HG03558 (cell line): Measurements from ENCODE around the gene LRP1B.
"Not testable (repeated sequence)": the region's sequence is repeated elsewhere in the genome, so short reads cannot be mapped to it uniquely, and the experiment has no call there.

Source experiments
- ATAC-seq: cut with Tn5 transposase; IDR thresholded peaks from one replicate; pipeline ENCODE4 v1.9.1; 2021; ENCODE audit warnings: moderate number of reproducible peaks; ENCODE audit not compliant: unreplicated experiment; ENCODE audit errors: extremely low read depth

LRP1B gene

DNA sequence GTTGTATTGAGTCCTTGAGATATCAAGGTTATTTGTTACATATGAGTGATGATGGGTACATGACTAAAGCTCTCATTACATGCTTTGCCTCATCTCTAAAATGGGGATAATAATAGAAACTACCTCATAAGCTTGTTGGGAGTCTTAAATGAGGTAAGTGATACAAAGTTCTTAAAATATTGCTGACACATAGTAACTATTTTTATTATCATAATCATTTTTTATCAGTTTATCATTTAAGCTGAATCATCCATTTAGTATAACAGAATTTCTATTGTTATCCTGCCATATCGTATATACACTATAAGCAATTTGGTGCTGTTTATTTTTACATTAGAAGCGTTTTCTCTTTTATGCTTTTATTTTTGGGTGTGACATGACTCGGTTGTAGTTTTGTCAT is 871.1 kb downstream of the LRP1B start:
- ATAC-seq = no peak

DNA sequence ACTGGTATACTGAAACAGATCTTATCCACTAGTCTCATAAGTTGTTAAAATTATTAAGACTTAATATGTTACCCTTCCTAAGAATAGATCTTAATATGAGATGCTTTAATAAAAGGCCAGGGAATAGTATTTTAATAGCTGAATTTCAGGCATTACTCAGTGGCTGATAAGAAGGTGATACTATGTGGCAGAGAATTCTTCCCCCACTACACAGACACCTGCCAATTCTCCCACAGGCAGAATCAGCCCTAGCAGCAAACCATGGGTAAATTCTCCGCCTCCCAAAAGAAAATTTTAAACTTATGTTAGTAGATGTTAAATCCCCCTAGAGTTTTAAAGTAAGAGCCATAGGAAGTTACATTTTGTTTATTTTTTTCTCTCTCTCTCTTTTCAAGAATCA is 888.8 kb downstream of the LRP1B start:
- ATAC-seq = no peak

- no peak for ATAC-seq
These were observed 904.3 kb downstream of the LRP1B start for GRCh38 chr2:141226560-141226959.

DNA sequence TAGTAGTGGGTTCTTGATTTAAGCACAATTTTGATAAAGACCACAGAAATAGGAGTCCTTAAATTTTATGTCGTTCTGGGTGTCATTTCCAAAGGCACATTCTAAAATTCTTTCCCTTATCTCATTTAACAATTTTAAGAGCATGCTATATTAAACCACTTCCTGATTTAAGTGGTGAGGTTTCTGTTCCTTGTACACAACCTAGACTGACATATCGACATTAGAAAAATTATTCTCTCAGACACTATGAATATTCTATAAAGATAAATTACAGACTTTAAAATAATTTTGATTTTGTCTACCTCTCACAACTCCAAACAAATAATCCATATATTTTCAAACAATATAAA is 923.8 kb downstream of the LRP1B start:
- ATAC-seq = no peak

GRCh38 chr2:141201016-141201565 is 929.7 kb downstream of the LRP1B start:
- ATAC-seq = no peak

DNA sequence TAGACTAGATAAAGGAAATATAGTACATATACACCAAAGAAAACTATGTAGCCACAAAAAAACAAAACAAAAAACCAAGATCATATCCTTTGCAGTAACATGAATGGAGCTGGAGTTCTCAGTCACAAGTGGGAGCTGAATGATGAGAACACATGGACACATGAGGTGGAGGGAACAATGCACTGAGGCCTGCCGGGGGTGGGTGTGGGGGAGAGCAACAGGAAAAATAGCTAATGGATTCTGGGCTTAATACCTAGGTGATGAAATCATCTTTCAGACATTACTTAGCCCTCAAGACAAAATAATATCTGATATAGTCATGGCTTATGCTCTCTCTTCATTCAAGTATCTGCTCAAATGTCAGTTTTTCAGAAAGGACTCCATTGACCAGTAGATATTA is 930.6 kb downstream of the LRP1B start:
- no peak for ATAC-seq

DNA sequence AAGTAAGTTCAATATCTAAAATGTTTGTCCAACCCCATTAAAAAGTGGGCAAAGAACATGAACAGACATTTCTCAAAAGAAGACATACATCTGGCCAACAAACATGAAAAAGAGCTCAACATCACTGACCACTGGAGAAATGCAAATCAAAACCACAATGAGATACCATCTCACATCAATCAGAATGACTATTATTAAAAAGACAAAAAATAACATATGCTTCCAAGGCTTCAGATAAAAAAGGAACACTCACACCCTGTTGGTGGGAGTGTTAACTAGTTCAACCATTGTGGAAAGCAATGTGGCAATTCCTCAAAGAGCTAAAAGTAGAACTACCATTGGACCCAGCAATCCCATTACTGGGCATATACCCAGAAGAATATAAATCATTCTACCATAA is 931.1 kb downstream of the LRP1B start:
- no peak for ATAC-seq

GRCh38 chr2:141195087-141195486 is 935.7 kb downstream of the LRP1B start:
- ATAC-seq = no peak

DNA sequence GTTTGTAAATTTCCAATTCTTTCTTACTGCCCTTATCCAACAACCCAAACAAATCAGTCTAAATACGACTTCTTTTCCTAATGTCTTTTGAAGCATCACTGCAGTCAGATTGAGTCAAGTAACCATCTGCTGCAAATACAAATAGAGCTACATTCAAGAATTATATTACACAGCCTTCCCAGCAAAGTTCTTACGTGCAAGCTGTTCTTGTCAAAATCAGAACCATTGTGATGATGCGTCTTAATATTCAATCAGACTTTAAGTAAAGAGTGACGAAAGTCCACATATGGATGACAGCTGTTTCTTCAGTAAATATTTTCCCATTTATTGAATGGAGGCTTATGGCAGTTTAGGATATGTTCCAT is 943.8 kb downstream of the LRP1B start:
- no peak for ATAC-seq

- ATAC-seq = no peak
These were observed 944.3 kb downstream of the LRP1B start for GRCh38 chr2:141186413-141187074.

- no peak for ATAC-seq
These were observed 948.6 kb downstream of the LRP1B start for GRCh38 chr2:141182246-141182645.

DNA sequence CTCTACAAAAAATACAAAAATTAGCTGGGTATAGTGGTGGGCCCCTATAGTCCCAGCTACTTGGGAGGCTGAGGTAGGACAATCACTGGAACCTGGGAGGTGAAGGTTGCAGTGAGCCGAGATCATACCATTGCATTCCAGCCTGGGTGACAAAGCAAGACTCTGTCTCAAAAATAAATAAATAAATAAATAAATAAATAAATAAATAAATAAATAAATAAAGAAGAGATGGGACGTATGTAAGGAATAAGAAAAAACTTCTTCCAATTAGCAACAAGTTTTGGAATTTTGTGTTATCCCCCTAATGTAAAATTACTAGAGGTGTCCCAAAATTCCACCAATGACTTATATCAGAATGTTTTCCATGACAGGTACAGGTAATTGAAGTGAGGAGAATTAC is 961.7 kb downstream of the LRP1B start:
- ATAC-seq = not testable (repeated sequence)

DNA sequence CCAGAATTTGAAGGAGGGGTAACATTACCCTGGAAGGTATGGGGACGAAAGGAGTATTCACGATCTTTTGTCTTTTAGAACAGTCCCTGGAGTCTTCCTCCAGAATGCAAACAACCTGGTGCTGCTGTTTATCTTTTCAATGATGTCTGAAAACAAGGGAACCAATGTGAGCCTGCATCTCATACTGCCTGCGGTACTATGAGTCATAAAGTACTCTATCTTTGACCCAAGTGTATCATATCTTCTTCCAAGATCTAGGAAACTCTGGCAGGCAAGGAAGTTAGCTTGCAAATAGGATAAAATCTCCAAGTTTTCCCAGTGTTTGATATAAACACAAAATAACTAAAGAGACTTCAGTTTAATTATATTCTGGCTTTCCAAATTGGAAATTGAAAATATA is 968.5 kb downstream of the LRP1B start:
- no peak for ATAC-seq

DNA sequence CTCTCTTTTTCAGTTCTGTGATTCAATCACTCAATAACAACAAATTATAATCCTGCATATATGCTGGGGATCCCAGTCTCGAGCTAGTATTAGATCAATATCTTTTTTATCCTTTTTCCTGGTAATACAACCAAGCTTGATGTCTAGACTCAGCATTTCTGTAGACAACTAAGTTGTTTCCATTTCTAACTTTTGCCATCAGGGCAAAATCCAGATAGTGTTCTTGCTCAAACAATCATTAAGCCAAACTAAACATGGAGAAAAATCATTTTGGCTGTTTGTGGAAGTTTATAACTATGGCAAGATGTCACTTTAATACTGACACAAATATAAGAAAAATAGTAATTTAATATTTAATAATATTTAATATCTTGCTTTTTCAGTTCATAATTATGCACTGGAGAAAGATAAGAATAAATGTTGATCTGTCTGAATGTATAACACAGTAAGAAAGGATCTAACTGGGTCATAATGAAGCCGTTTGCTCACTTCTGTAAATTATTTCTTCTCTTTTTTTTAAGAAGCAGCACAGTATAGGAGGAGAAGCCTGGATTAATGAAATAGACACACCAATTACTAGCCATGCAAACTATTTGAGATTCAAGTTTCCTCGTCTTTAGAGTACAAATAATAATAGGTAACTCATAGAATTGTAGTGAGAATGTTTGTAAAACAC is 979.1 kb downstream of the LRP1B start:
- no peak for ATAC-seq

DNA sequence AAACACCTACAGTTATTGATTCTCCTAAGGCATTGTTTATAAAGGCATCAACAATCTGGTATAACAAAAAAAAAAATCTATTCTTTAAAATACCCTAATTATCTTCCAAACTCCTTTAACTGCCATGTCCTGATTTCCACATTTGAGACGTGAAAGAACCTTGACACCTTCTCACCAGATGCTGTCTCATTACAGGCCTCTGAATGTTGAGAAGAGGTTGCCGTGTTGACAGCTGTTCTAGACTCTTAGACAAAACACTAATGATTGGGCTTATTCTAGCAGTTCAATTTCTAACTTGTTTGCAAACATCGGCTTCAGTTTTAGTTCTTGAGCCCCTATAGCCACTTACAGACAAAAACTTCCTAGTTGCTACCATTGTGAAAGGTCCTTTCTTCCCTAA is 988.8 kb downstream of the LRP1B start:
- ATAC-seq = no peak

GRCh38 chr2:141137122-141137693 is 993.6 kb downstream of the LRP1B start:
- no peak for ATAC-seq

DNA sequence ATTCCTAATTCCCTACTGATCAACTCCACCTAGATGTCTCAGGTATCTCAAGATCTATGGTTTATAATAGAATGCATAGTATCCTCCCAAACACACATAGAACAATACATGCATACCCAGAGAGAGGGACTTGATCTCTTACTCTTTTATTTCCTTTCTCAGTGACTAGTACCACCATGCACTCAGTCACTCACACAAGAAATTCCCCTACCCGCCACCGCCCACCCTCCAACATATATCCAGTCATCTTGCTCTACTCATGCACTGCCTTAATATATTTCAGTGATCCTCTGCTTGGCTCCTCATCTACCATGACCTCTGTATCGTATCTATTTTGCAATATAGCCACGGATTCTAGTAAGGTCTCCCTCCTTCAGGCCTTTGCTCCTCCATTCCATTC is 996.9 kb downstream of the LRP1B start:
- ATAC-seq = no peak

DNA sequence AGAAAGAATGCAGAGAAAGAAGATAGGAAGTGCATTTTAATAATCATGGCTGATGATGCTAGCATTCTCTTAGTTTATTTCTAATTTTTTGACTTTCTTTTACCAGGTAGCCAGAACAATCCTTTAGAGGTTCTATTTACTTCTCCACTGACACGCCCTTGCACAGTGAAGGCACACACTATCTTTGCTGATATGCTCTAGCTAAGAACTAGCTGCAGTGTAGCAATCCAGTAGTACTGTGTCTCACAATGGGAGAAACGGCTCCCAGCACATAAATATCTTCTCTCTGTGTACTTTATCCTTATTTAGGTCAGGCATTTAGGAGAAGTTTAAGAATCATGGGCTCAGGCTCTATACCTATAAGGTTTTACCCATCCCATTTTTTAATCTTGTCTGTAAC is 1005.4 kb downstream of the LRP1B start:
- no peak for ATAC-seq

GRCh38 chr2:141118836-141119235 is 1012.0 kb downstream of the LRP1B start:
- ATAC-seq = no peak

DNA sequence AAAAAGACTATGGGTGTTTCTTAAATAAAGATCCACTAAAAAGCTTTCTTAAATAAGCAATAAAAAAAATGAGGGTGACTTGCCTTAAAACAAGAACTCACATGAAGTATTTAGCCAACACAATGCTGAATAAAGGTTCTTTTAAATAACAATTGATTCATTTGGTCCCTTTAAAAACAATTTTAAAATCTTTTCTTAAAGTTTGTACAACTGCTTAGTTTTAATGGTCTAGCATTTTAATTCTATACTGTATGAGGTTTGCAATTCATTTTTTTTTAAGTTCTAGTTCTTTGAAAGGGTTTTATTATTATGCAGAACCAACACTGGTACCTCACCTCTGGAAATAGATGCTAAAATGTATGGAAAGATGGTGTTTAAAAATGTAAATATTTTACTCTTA is 1017.5 kb downstream of the LRP1B start:
- no peak for ATAC-seq

- ATAC-seq = no peak
These were observed 1021.2 kb downstream of the LRP1B start for GRCh38 chr2:141109633-141110032.

DNA sequence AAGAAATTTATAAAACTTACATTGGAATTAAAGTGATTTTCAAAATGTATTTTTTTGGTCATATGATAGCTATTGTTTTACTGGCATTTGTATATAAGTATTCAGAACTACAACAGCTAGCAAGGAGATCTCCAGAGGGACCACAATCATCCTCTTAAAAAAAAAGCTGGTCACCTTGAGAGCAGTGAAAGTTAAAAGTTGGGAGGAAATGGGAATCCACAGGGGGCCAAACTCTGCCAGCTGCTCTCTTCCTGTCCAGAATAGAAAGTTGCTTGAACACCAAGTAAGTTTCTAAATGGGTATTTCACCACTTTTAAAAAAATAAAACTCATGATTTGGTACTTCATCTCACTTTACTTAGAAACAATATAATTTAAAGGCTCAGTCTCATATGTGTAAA is 1025.1 kb downstream of the LRP1B start:
- no peak for ATAC-seq
